ENCODE results near the gene STN1.
"Not testable (repeated sequence)": the region's sequence is repeated elsewhere in the genome, so short reads cannot be mapped to it uniquely, and the experiment has no call there.

Gene STN1

GRCh38 chr10:103845972-103846371 is 72.0 kb downstream of the STN1 start:
- no peak for DNase-seq (ENCODE audit: extremely low read depth, low read depth)
- no peak for TF ChIP-seq CTCF (IDR thresholded peaks at IDR 0.05; ENCODE audit: low read depth, low read length)

GRCh38 chr10:103845346-103845745 is 72.6 kb downstream of the STN1 start:
- not testable (repeated sequence) for DNase-seq (ENCODE audit: extremely low read depth, low read depth)

GRCh38 chr10:103843854-103844570 is 74.0 kb downstream of the STN1 start:
- no peak for TF ChIP-seq CTCF (IDR thresholded peaks at IDR 0.05; ENCODE audit: low read depth, low read length)
- DNase-seq (ENCODE audit: extremely low read depth, low read depth): peak; percentile 58

GRCh38 chr10:103843045-103843444 is 74.9 kb downstream of the STN1 start:
- DNase-seq (ENCODE audit: extremely low read depth, low read depth): no peak
- TF ChIP-seq CTCF (IDR thresholded peaks at IDR 0.05; ENCODE audit: low read depth, low read length): no peak

GRCh38 chr10:103842605-103843004 is 75.4 kb downstream of the STN1 start:
- no peak for TF ChIP-seq CTCF (IDR thresholded peaks at IDR 0.05; ENCODE audit: low read depth, low read length)

GRCh38 chr10:103841519-103841918 is 76.5 kb downstream of the STN1 start:
- no peak for TF ChIP-seq CTCF (IDR thresholded peaks at IDR 0.05; ENCODE audit: low read depth, low read length)
- no peak for DNase-seq (ENCODE audit: extremely low read depth, low read depth)

More at GRCh38 chr10:103842605-103843004, 75.4 kb downstream of the STN1 start:
- no peak for DNase-seq (ENCODE audit: extremely low read depth, low read depth)

GRCh38 chr10:103840740-103841070 is 77.3 kb downstream of the STN1 start:
- no peak for TF ChIP-seq CTCF (IDR thresholded peaks at IDR 0.05; ENCODE audit: low read depth, low read length)
- DNase-seq (ENCODE audit: extremely low read depth, low read depth): no peak
